ENCODE results near the gene UACA. TPM values are rescaled to one million over a fixed set of nuclear protein-coding genes. Genes with fewer than 3 reads are reported as not detected.

UACA gene
- total RNA-seq, 1 experiment from 2014 or later = 141 TPM

DNA sequence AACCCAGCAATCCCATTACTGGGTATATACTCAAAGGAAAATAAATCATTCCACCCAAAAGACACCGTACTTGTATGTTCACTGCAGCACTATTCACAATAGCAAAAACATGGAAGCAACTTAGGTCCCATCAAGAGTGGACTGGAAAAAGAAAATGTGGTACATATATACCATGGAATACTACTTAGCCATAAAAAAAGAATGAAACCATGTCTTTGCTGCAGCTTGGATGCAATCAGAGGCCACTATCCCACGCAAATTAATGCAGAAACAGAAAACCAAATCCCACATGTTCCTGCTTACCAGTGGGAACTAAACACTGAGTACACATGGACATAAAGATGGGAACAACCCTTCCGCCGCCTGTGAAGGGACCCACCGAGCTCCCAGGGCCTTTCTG, 34.2 kb downstream of the UACA start:
- H3K4me3 Mint-ChIP-seq (ENCODE audit: unreplicated experiment) = no peak overlapping the region
- Histone ChIP-seq H3K9me3 (no peaks in the 10 kb centered on the region), H3K4me1 (peaks cover 7% of the 10 kb centered on the region; the same call in 1 of the 2 replicates), H3K4me3 (ENCODE audit: low read depth, low read length) (no peak overlapping the region), H3K27me3 (replicated peaks; ENCODE audit: control insufficient read depth, insufficient read depth, low read length) (no peaks in the 10 kb centered on the region), H3K36me3 (ENCODE audit: control insufficient read depth, insufficient read depth, low read length) (no peaks in the 10 kb centered on the region)
- H3K4me1 Mint-ChIP-seq (ENCODE audit: low read depth, unreplicated experiment) = no peaks in the 10 kb centered on the region
- H3K27ac Mint-ChIP-seq (ENCODE audit: unreplicated experiment) = no peak overlapping the region
- TF ChIP-seq, protein P1, sequence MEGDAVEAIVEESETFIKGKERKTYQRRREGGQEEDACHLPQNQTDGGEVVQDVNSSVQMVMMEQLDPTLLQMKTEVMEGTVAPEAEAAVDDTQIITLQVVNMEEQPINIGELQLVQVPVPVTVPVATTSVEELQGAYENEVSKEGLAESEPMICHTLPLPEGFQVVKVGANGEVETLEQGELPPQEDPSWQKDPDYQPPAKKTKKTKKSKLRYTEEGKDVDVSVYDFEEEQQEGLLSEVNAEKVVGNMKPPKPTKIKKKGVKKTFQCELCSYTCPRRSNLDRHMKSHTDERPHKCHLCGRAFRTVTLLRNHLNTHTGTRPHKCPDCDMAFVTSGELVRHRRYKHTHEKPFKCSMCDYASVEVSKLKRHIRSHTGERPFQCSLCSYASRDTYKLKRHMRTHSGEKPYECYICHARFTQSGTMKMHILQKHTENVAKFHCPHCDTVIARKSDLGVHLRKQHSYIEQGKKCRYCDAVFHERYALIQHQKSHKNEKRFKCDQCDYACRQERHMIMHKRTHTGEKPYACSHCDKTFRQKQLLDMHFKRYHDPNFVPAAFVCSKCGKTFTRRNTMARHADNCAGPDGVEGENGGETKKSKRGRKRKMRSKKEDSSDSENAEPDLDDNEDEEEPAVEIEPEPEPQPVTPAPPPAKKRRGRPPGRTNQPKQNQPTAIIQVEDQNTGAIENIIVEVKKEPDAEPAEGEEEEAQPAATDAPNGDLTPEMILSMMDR (IDR thresholded peaks at IDR 0.05; ENCODE audit: insufficient read depth in 1 of 2, low read depth in 1 of 2, low read length in 1 of 2, severe bottlenecking in 1 of 2, unreplicated experiment in 1 of 2) = no peak
- BruUV-seq (replicated peaks) = no TSS peak
- POLR2A ChIA-PET = no interaction called here
- intact Hi-C loops (cut with micrococcal nuclease; ENCODE audit: unreplicated experiment) = no loop called here
- no peaks in the 10 kb centered on the region for H3K9me3 Mint-ChIP-seq (ENCODE audit: unreplicated experiment)
- no peaks in the 10 kb centered on the region for H3K36me3 Mint-ChIP-seq (ENCODE audit: insufficient read depth, unreplicated experiment)
- no peaks in the 10 kb centered on the region for H3K27me3 Mint-ChIP-seq (ENCODE audit: insufficient read depth, unreplicated experiment)
- no peak for DNase-seq
- CTCF ChIA-PET = no interaction called here

DNA sequence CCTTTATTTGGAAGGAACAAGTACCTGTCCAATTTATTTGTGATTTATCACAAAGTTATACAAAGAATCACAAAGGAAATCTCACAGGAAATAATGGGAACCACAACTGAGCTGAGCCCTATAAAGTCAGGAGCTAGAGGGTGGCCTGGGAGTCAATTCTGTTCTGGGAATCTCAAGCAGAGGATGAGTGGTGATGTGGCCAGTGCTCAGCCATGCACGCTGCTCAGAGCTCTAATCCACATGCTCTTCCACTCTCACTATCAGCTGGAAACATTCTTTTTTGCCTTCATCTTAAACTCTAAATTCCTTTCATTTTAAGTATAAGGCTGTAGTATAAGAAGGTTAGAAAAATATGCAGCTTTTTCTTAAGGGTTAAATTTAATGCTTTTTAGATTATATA, 36.6 kb downstream of the UACA start:
- intact Hi-C loops (cut with micrococcal nuclease; ENCODE audit: unreplicated experiment) = no loop called here
- CTCF ChIA-PET = interaction anchor here (1.1 kb wide), 1 partner anchor 62 kb away, joined by 3 read pairs; no protein-coding TSS in a partner anchor
- H3K9me3 Mint-ChIP-seq (ENCODE audit: unreplicated experiment) = no peaks in the 10 kb centered on the region

DNA sequence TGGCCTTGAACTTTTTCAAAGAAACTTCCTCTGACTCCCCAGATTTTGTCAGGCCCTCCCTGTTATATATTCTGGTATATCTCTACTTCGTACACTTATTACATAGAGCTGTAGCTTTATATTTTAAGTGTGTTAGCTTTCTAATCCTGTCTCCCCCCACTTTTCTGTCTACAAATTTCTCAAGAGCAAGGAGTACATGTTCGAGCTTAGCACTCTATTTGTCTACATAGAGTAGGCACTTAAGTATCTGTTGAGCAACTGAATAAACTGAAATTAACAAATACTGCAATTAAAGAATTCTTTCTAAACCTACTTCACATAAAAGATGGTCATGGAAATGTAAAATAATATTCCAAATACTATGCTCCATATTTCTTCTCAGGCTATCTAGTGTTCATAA, 39.4 kb downstream of the UACA start:
- Histone ChIP-seq H3K4me1 (peaks cover 32% of the 10 kb centered on the region), H3K36me3 (ENCODE audit: control insufficient read depth, insufficient read depth, low read length) (no peaks in the 10 kb centered on the region), H3K4me3 (ENCODE audit: low read depth, low read length) (no peak overlapping the region), H3K27me3 (replicated peaks; ENCODE audit: control insufficient read depth, insufficient read depth, low read length) (no peaks in the 10 kb centered on the region), H3K9me3 (no peaks in the 10 kb centered on the region)
- Mint-ChIP-seq H3K4me1 (ENCODE audit: low read depth, unreplicated experiment) (peaks cover 30% of the 10 kb centered on the region), H3K4me3 (ENCODE audit: unreplicated experiment) (no peak overlapping the region), H3K36me3 (ENCODE audit: insufficient read depth, unreplicated experiment) (peaks cover 22% of the 10 kb centered on the region), H3K9me3 (ENCODE audit: unreplicated experiment) (peaks cover 7% of the 10 kb centered on the region), H3K27ac (ENCODE audit: unreplicated experiment) (peak overlapping the region; percentile 72), H3K27me3 (ENCODE audit: insufficient read depth, unreplicated experiment) (no peaks in the 10 kb centered on the region)
- POLR2A ChIA-PET = interaction anchor here (0.7 kb wide), 1 partner anchor 12 kb away, joined by 5 read pairs; no protein-coding TSS in a partner anchor
- TF ChIP-seq, protein P1 (IDR thresholded peaks at IDR 0.05; ENCODE audit: insufficient read depth in 1 of 2, low read depth in 1 of 2, low read length in 1 of 2, severe bottlenecking in 1 of 2, unreplicated experiment in 1 of 2) = no peak
- no peak for DNase-seq
- intact Hi-C loops (cut with micrococcal nuclease; ENCODE audit: unreplicated experiment) = no loop called here
- CTCF ChIA-PET = no interaction called here
- BruUV-seq (replicated peaks) = no TSS peak

More for the DNA sequence above, 36.6 kb downstream of the UACA start:
- peaks cover 7% of the 10 kb centered on the region for H3K4me1 Mint-ChIP-seq (ENCODE audit: low read depth, unreplicated experiment)
- no peaks in the 10 kb centered on the region for H3K36me3 ChIP-seq (ENCODE audit: control insufficient read depth, insufficient read depth, low read length)
- H3K4me1 ChIP-seq = peaks cover 12% of the 10 kb centered on the region; the same call in 1 of the 2 replicates
- POLR2A ChIA-PET = no interaction called here
- H3K27ac Mint-ChIP-seq (ENCODE audit: unreplicated experiment) = no peak overlapping the region
- DNase-seq = no peak
- peaks cover 5% of the 10 kb centered on the region for H3K36me3 Mint-ChIP-seq (ENCODE audit: insufficient read depth, unreplicated experiment)
- no peak overlapping the region for H3K4me3 ChIP-seq (ENCODE audit: low read depth, low read length)
- TF ChIP-seq, protein P1 (IDR thresholded peaks at IDR 0.05; ENCODE audit: insufficient read depth in 1 of 2, low read depth in 1 of 2, low read length in 1 of 2, severe bottlenecking in 1 of 2, unreplicated experiment in 1 of 2) = no peak
- H3K27me3 Mint-ChIP-seq (ENCODE audit: insufficient read depth, unreplicated experiment) = no peaks in the 10 kb centered on the region
- no peak overlapping the region for H3K4me3 Mint-ChIP-seq (ENCODE audit: unreplicated experiment)
- H3K9me3 ChIP-seq = no peaks in the 10 kb centered on the region
- BruUV-seq (replicated peaks) = no TSS peak
- H3K27me3 ChIP-seq (replicated peaks; ENCODE audit: control insufficient read depth, insufficient read depth, low read length) = no peaks in the 10 kb centered on the region

Data from Caco-2 (cell line).